Spinal cord (tissue), 10 donors: ENCODE data around the gene KIF15. TPM values are rescaled to one million over a fixed set of nuclear protein-coding genes. Genes with fewer than 3 reads are reported as not detected.

Experiments
- DNase-seq, 6 donors: peaks; one replicate each; pipeline versions ENCODE4 v3.0.0 to v3.0.0-alpha.2; 2013 to 2015; ENCODE audit warnings: low spot score in 6 of 6, low read depth in 4 of 6
- H3K27ac ChIP-seq: one replicate; pipeline ENCODE4 v1.5.1; 2013; ENCODE audit warnings: low read depth, low read length, control low read depth
- H3K27me3 ChIP-seq: one replicate; pipeline ENCODE4 v1.6.1; 2013; ENCODE audit warnings: low read length; ENCODE audit not compliant: control insufficient read depth, insufficient read depth
- H3K36me3 ChIP-seq: one replicate; pipeline ENCODE4 v1.6.1; 2013; ENCODE audit warnings: low read length; ENCODE audit not compliant: control insufficient read depth, insufficient read depth
- H3K4me1 ChIP-seq: one replicate; pipeline ENCODE4 v1.6.1; 2013; ENCODE audit warnings: low read length; ENCODE audit not compliant: control insufficient read depth, insufficient read depth
- H3K4me3 ChIP-seq: one replicate; pipeline ENCODE4 v1.5.1; 2013; ENCODE audit warnings: low read depth, low read length, control low read depth
- H3K9me3 ChIP-seq: one replicate; pipeline ENCODE4 v1.6.1; 2013; ENCODE audit warnings: low read length; ENCODE audit not compliant: control insufficient read depth, insufficient read depth
- WGBS: methylation state at CpG from one replicate; pipeline ENCODE4 v1.1.5; 2013; ENCODE audit warnings: missing lambda C conversion rate; ENCODE audit not compliant: insufficient coverage; 5-methylcytosine and 5-hydroxymethylcytosine counted together
- long read RNA-seq, 4 donors: transcript quantifications; one replicate each; lab custom pipeline, GENCODE V29; 2026
- polyA plus RNA-seq, 2 donors: library from polyadenylated mRNA; unstranded; fragments of 120-200 nt; gene quantifications; one replicate each; pipeline ENCODE4 v1.2.1, GENCODE V29; 2013; ENCODE audit not compliant: insufficient read length in 2 of 2
- total RNA-seq, 2 donors: library from RNA; depleted of rRNA in 1 of 2; stranded (reverse); fragments of 120-200 nt in 1 of 2; fragments of >200 nt in 1 of 2; gene quantifications; one replicate each; pipeline versions ENCODE4 v1.2.3 to v1.2.4, GENCODE V29; 2013 to 2014
- donor health status: healthy.

The KIF15 gene
- 10 to 100 TPM; 10.4 to 14.0 TPM for total RNA-seq
- polyA plus RNA-seq = 10 to 100 TPM; 12.5 to 13.5 TPM
- long read RNA-seq, donor 1 = 0 reads
- long read RNA-seq, donor 2 = 0 reads
- long read RNA-seq, donor 3, full-length matches to known transcripts = 1 of 1 reads
- long read RNA-seq, donor 3, partial matches to known transcripts = 0 of 1 reads
- long read RNA-seq, donor 3, other reads (novel, unspliced or antisense) = 0 of 1 reads
- long read RNA-seq, donor 4, partial matches to known transcripts = 15 of 15 reads
- long read RNA-seq, donor 4, other reads (novel, unspliced or antisense) = 0 of 15 reads

GRCh38 chr3:44761424-44762169 lies at the start of gene KIF15, which contains the start of gene KIAA1143:
Gene KIF15, plus strand, starts transcription at chr3:44761794. Its CDS starts 72 bp downstream, at chr3:44761866.
Gene KIAA1143, minus strand, starts transcription at chr3:44761619. Its CDS starts 17 bp downstream, at chr3:44761602.
- Histone ChIP-seq H3K27ac (peak within 1 kb of the TSS; percentile 31), H3K4me3 (peak within 1 kb of the TSS; percentile 70), H3K9me3 (peaks cover 5% of the 10 kb centered on the region), H3K4me1 (peaks cover 12% of the 10 kb centered on the region), H3K27me3 (no peaks in the 10 kb centered on the region), H3K36me3 (peaks cover 4% of the 10 kb centered on the region)
- peak; percentile 91 to 99 (median 96) for DNase-seq
- under 1% methylated on average over 63 of the region's 64 CpGs for whole genome bisulfite sequencing

- Histone ChIP-seq H3K36me3 (peaks cover 2% of the 10 kb centered on the region), H3K27me3 (no peaks in the 10 kb centered on the region), H3K9me3 (peaks cover 2% of the 10 kb centered on the region), H3K4me1 (peaks cover 8% of the 10 kb centered on the region), H3K4me3 (peak within 1 kb of the TSS; percentile 82), H3K27ac (peak within 1 kb of the TSS; percentile 71)
- under 1% methylated on average over 36 of the region's 36 CpGs for WGBS
- peak; percentile 82 to 98 (median 88) for DNase-seq
These were observed 49.0 kb upstream of the KIF15 start, which contains the start of gene ZNF502 for GRCh38 chr3:44712455-44713075. Gene ZNF502, plus strand, starts transcription at chr3:44712660. Its CDS starts 7,602 bp downstream, at chr3:44720262.

- Histone ChIP-seq H3K4me3 (no peak overlapping the region), H3K27ac (no peak overlapping the region), H3K9me3 (peaks cover 43% of the 10 kb centered on the region), H3K4me1 (no peaks in the 10 kb centered on the region), H3K27me3 (no peaks in the 10 kb centered on the region), H3K36me3 (peaks cover 18% of the 10 kb centered on the region)
- peak in 1 of 6 donors; percentile 2 for DNase-seq
- no CpG with 5 or more reads among the region's 10 CpGs for WGBS
These were observed 40.1 kb upstream of the KIF15 start for GRCh38 chr3:44721231-44722102.

- no CpG with 5 or more reads among the region's 1 CpG for WGBS
- Histone ChIP-seq H3K4me1 (no peaks in the 10 kb centered on the region), H3K36me3 (peaks cover 18% of the 10 kb centered on the region), H3K9me3 (peaks cover 43% of the 10 kb centered on the region), H3K27ac (no peak overlapping the region), H3K4me3 (no peak overlapping the region), H3K27me3 (no peaks in the 10 kb centered on the region)
- no peak for DNase-seq
These were observed 39.5 kb upstream of the KIF15 start for GRCh38 chr3:44722103-44722401.

- peak within 1 kb of the TSS; percentile 94 for H3K4me3 ChIP-seq
- H3K36me3 ChIP-seq = peaks cover 10% of the 10 kb centered on the region
- H3K27ac ChIP-seq = peak within 1 kb of the TSS; percentile 37
- H3K27me3 ChIP-seq = no peaks in the 10 kb centered on the region
- peaks cover 4% of the 10 kb centered on the region for H3K4me1 ChIP-seq
- WGBS = 0% methylated on average over 45 of the region's 46 CpGs
- DNase-seq = peak; percentile 84 to 98 (median 90)
- H3K9me3 ChIP-seq = peaks cover 8% of the 10 kb centered on the region
These were observed 32.1 kb upstream of the KIF15 start, which contains the start of gene ZNF501 for GRCh38 chr3:44729384-44729910. Gene ZNF501, plus strand, starts transcription at chr3:44729635. Its CDS starts 4,787 bp downstream, at chr3:44734422.

- H3K4me1 ChIP-seq = no peaks in the 10 kb centered on the region
- no peak overlapping the region for H3K4me3 ChIP-seq
- DNase-seq = no peak
- WGBS = 100% methylated on average over 1 of the region's 3 CpGs
- no peaks in the 10 kb centered on the region for H3K27me3 ChIP-seq
- peaks cover 32% of the 10 kb centered on the region for H3K9me3 ChIP-seq
- H3K36me3 ChIP-seq = peaks cover 18% of the 10 kb centered on the region
- H3K27ac ChIP-seq = no peak overlapping the region
These were observed 26.9 kb upstream of the KIF15 start for GRCh38 chr3:44734646-44735168.

GRCh38 chr3:44761101-44761423 lies 532 bp upstream of the KIF15 start:
- under 1% methylated on average over 10 of the region's 15 CpGs for WGBS
- Histone ChIP-seq H3K4me1 (peaks cover 12% of the 10 kb centered on the region), H3K27ac (peak overlapping the region; percentile 31), H3K36me3 (peaks cover 4% of the 10 kb centered on the region), H3K27me3 (no peaks in the 10 kb centered on the region), H3K4me3 (peak overlapping the region; percentile 70), H3K9me3 (peaks cover 5% of the 10 kb centered on the region)
- DNase-seq = no peak

GRCh38 chr3:44762170-44762677 lies 630 bp downstream of the KIF15 start:
- Histone ChIP-seq H3K4me3 (peak overlapping the region; percentile 70), H3K27me3 (no peaks in the 10 kb centered on the region), H3K9me3 (peaks cover 3% of the 10 kb centered on the region), H3K27ac (peak overlapping the region; percentile 31), H3K4me1 (peaks cover 12% of the 10 kb centered on the region), H3K36me3 (peaks cover 4% of the 10 kb centered on the region)
- 0% methylated on average over 3 of the region's 9 CpGs for WGBS
- no peak for DNase-seq
